IPS-NIHi11 (cell line): ENCODE measurements around the gene RUNX1.

ENCODE experiments used
- DNase-seq: peaks from one replicate; pipeline ENCODE4 v3.0.0; 2012; ENCODE audit warnings: mixed read lengths, low spot score

Gene RUNX1

GRCh38 chr21:34782506-34783360, 266.4 kb downstream of the RUNX1 start:
- DNase-seq = no peak

GRCh38 chr21:34781526-34781925, 267.6 kb downstream of the RUNX1 start:
- no peak for DNase-seq

GRCh38 chr21:34779860-34780259, 269.2 kb downstream of the RUNX1 start:
- no peak for DNase-seq

- no peak for DNase-seq
Observed at GRCh38 chr21:34775793-34776192, 273.3 kb downstream of the RUNX1 start.

GRCh38 chr21:34774750-34775149, 274.4 kb downstream of the RUNX1 start:
- DNase-seq = no peak

GRCh38 chr21:34771512-34772028, 277.5 kb downstream of the RUNX1 start:
- no peak for DNase-seq

GRCh38 chr21:34770576-34770975, 278.5 kb downstream of the RUNX1 start:
- no peak for DNase-seq

GRCh38 chr21:34768326-34768725, 280.8 kb downstream of the RUNX1 start:
- no peak for DNase-seq

GRCh38 chr21:34766862-34767261, 282.2 kb downstream of the RUNX1 start:
- DNase-seq = no peak

GRCh38 chr21:34765619-34766018, 283.5 kb downstream of the RUNX1 start:
- DNase-seq = no peak

GRCh38 chr21:34764715-34765284, 284.3 kb downstream of the RUNX1 start:
- no peak for DNase-seq

- no peak for DNase-seq
Observed at GRCh38 chr21:34762786-34763185, 286.3 kb downstream of the RUNX1 start.

- no peak for DNase-seq
Observed at GRCh38 chr21:34761758-34762330, 287.3 kb downstream of the RUNX1 start.

GRCh38 chr21:34754690-34755647, 294.1 kb downstream of the RUNX1 start:
- DNase-seq = no peak

- DNase-seq = no peak
Observed at GRCh38 chr21:34748862-34749261, 300.2 kb downstream of the RUNX1 start.

GRCh38 chr21:34745557-34746255, 303.4 kb downstream of the RUNX1 start:
- DNase-seq = peak; percentile 86

- no peak for DNase-seq
Observed at GRCh38 chr21:34744801-34745200, 304.3 kb downstream of the RUNX1 start.

- DNase-seq = no peak
Observed at GRCh38 chr21:34743831-34744230, 305.3 kb downstream of the RUNX1 start.

GRCh38 chr21:34743285-34743684, 305.8 kb downstream of the RUNX1 start:
- no peak for DNase-seq

- no peak for DNase-seq
Observed at GRCh38 chr21:34740198-34740597, 308.9 kb downstream of the RUNX1 start.
